Ecto neural progenitor cell (in vitro differentiated cells): ENCODE data around the gene TMEM35A.
"Not testable (repeated sequence)": the region's sequence is repeated elsewhere in the genome, so short reads cannot be mapped to it uniquely, and the experiment has no call there.

Source experiments
- DNase-seq: peaks from one replicate; pipeline ENCODE4 v3.0.0-alpha.2; 2018; ENCODE audit warnings: low spot score

TMEM35A gene

GRCh38 chrX:101078716-101079598, at the start of gene TMEM35A:
Gene TMEM35A (plus strand): TSS chrX:101078879. CDS start chrX:101079003, 124 bp downstream.
- peak; percentile 47 for DNase-seq

- no peak for DNase-seq
Measured at GRCh38 chrX:101029665-101030064, 49.0 kb upstream of the TMEM35A start.

GRCh38 chrX:101037231-101037630, 41.4 kb upstream of the TMEM35A start:
- no peak for DNase-seq

GRCh38 chrX:101040197-101040596, 38.5 kb upstream of the TMEM35A start:
- DNase-seq: no peak

- no peak for DNase-seq
Measured at GRCh38 chrX:101051153-101051548, 27.5 kb upstream of the TMEM35A start.

- DNase-seq: peak; percentile 67
Measured at GRCh38 chrX:101051549-101052302, 27.0 kb upstream of the TMEM35A start, which contains the start of gene TRMT2B. Gene TRMT2B (minus strand): TSS chrX:101052111. CDS start chrX:101042289, 9,822 bp downstream.

GRCh38 chrX:101056551-101056950, 22.1 kb upstream of the TMEM35A start:
- not testable (repeated sequence) for DNase-seq

GRCh38 chrX:101057093-101057714, 21.5 kb upstream of the TMEM35A start:
- no peak for DNase-seq

- DNase-seq: no peak
Measured at GRCh38 chrX:101062176-101062575, 16.5 kb upstream of the TMEM35A start.

GRCh38 chrX:101071582-101071981, 7.1 kb upstream of the TMEM35A start:
- no peak for DNase-seq

GRCh38 chrX:101079736-101080270, 1.1 kb downstream of the TMEM35A start:
- no peak for DNase-seq

GRCh38 chrX:101080326-101081124, 1.8 kb downstream of the TMEM35A start:
- no peak for DNase-seq

GRCh38 chrX:101081231-101081630, 2.6 kb downstream of the TMEM35A start:
- DNase-seq: no peak

- no peak for DNase-seq
Measured at GRCh38 chrX:101091817-101092216, 13.1 kb downstream of the TMEM35A start.

GRCh38 chrX:101097546-101098453, 19.1 kb downstream of the TMEM35A start, which contains the start of gene CENPI:
Gene CENPI (plus strand): TSS chrX:101098204. CDS start chrX:101101071, 2,867 bp downstream.
- peak; percentile 92 for DNase-seq

GRCh38 chrX:101108284-101108683, 29.6 kb downstream of the TMEM35A start:
- DNase-seq: no peak

- DNase-seq: no peak
Measured at GRCh38 chrX:101117701-101118100, 39.0 kb downstream of the TMEM35A start.

GRCh38 chrX:101136235-101136634, 57.6 kb downstream of the TMEM35A start:
- DNase-seq: no peak
